Transverse colon (tissue), 4 donors: ENCODE data around the gene GTF2IRD2. TPM values are rescaled to one million over a fixed set of nuclear protein-coding genes. Genes with fewer than 3 reads are reported as not detected.
"Not testable (repeated sequence)": the region's sequence is repeated elsewhere in the genome, so short reads cannot be mapped to it uniquely, and the experiment has no call there.

Experiments used
- DNase-seq: peaks from one replicate; pipeline ENCODE4 v3.0.0-alpha.2; 2019
- H3K27ac ChIP-seq, 4 donors: fragments of 200-600 bp; sonication (generic); 2 replicates each; pipeline ENCODE4 v1.5.1; 2016 to 2018; ENCODE audit warnings: inconsistent platforms in 4 of 4
- H3K27me3 ChIP-seq: fragments of 200-600 bp; sonication (generic); 2 replicates; pipeline ENCODE4 v1.5.1; 2017; ENCODE audit warnings: inconsistent platforms
- H3K36me3 ChIP-seq, 4 donors: fragments of 200-600 bp; sonication (generic); 2 replicates each; pipeline ENCODE4 v1.5.1; 2017 to 2019; ENCODE audit warnings: inconsistent platforms in 4 of 4
- H3K4me1 ChIP-seq, 4 donors: fragments of 200-600 bp; sonication (generic); 2 replicates each; pipeline ENCODE4 v1.5.1; 2017 to 2020; ENCODE audit warnings: inconsistent platforms in 4 of 4
- H3K4me3 ChIP-seq, 4 donors: fragments of 200-600 bp; sonication (generic); 1 replicate in 1 of 4; 2 replicates in 3 of 4; pipeline versions ENCODE4 v1.5.1 to v1.6.1; 2017 to 2019; ENCODE audit warnings: inconsistent platforms in 4 of 4
- H3K9me3 ChIP-seq, 2 donors: fragments of 200-600 bp; sonication (generic); 2 replicates each; pipeline ENCODE4 v1.5.1; 2017 to 2019; ENCODE audit warnings: inconsistent platforms in 2 of 2
- POLR2A ChIP-seq: fragments of 450-650 bp; IDR thresholded peaks from one replicate; pipeline ENCODE4 v1.6.1; 2016; ENCODE audit warnings: antibody characterized with exemption, mild to moderate bottlenecking, moderate library complexity
- POLR2AphosphoS5 ChIP-seq, 3 donors: sonication (generic); formaldehyde crosslinking; IDR thresholded peaks; one replicate each; pipeline ENCODE4 v1.6.1; 2016; ENCODE audit warnings: antibody characterized with exemption in 3 of 3
- WGBS, 2 donors: methylation state at CpG; one replicate each; pipeline ENCODE4 v1.1.5; 2018; ENCODE audit warnings: low coverage in 1 of 2; 5-methylcytosine and 5-hydroxymethylcytosine counted together
- in situ Hi-C, 4 donors: fragments of 200-750 bp; cut with MboI; loops; one replicate each; pipeline versions ENCODE4 v1.15.0 to v1.15.1; 2017; ENCODE audit warnings: low sequenced_read_pairs in 3 of 4, low pct_ligation_motif_present in 1 of 4, low pct_unique_long_range_greater_than_20kb in 1 of 4
- intact Hi-C: fragments of 100-400 bp; cut with DNase I; formaldehyde crosslinking; loops from one replicate; pipeline ENCODE4 v1.15.1; 2023; ENCODE audit warnings: low total_unique reads
- total RNA-seq, 4 donors: library from RNA; depleted of rRNA; stranded (reverse); fragments of >200 nt; gene quantifications; one replicate each; pipeline ENCODE4 v1.1.0, GENCODE V29; 2016

Gene GTF2IRD2
- 100 to 1,000 TPM in 1 of 4 donors, 10 to 100 TPM in 3; 12.1 to 103 (median 24.9) TPM for total RNA-seq

GRCh38 chr7:74850833-74851721, at the start of gene GTF2IRD2:
TSS of gene GTF2IRD2 (minus strand) at chr7:74851605. CDS start at chr7:74836378, 15,227 bp downstream.
- H3K27ac ChIP-seq: peak within 1 kb of the TSS in 2 of 4 donors; percentile 87 to 89
- in situ Hi-C loops, intact Hi-C loops, H3K4me1 ChIP-seq, H3K36me3 ChIP-seq, H3K27me3 ChIP-seq, DNase-seq, H3K9me3 ChIP-seq: not testable (repeated sequence)
- peak; percentile 19 for TF ChIP-seq POLR2A
- H3K4me3 ChIP-seq: peak within 1 kb of the TSS in 2 of 4 donors; percentile 31 to 45
- WGBS, 2 donors: no CpG with 5 or more reads among the region's 97 CpGs

- H3K4me3 ChIP-seq: peak overlapping the region; percentile 45 to 77 (median 63)
- H3K36me3 ChIP-seq, H3K9me3 ChIP-seq, H3K27me3 ChIP-seq, H3K4me1 ChIP-seq, in situ Hi-C loops, intact Hi-C loops: not testable (repeated sequence)
- peak overlapping the region; percentile 86 to 95 (median 90) for H3K27ac ChIP-seq
- DNase-seq: peak; percentile 90
- TF ChIP-seq POLR2AphosphoS5 (IDR thresholded peaks at IDR 0.05) (peak; percentile 71 to 84 (median 75)), POLR2A (peak; percentile 77)
- WGBS, 2 donors: 3% methylated on average over 15 of the region's 84 CpGs; no CpG with 5 or more reads in 1 of the 2 donors
These were observed 39.0 kb upstream of the GTF2IRD2 start for GRCh38 chr7:74890158-74891123.

GRCh38 chr7:74889518-74890129, 38.2 kb upstream of the GTF2IRD2 start:
- DNase-seq, in situ Hi-C loops: not testable (repeated sequence)

DNA sequence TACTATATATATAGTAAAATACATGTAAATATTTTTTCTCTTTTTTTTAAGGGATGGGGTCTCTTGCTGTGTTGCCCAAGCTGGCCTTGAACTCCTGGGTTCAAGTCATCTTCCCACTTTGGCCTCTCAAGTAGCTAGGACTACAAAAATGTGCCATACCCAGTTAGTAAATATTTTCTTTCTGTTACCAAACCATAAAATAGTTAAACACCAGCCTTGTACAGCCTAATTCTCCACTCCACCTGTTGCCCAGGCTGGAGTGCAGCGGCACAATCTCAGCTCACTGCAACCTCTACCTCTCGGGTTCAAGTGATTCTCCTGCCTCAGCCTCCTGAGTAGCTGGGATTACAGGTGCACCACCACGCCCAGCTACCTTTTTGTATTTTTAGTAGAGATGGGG, 33.9 kb upstream of the GTF2IRD2 start:
- H3K4me1 ChIP-seq, intact Hi-C loops, in situ Hi-C loops, DNase-seq, H3K4me3 ChIP-seq, H3K27ac ChIP-seq, H3K9me3 ChIP-seq, H3K27me3 ChIP-seq, H3K36me3 ChIP-seq: not testable (repeated sequence)
- 72% methylated on average over 3 of the region's 3 CpGs; no CpG with 5 or more reads in 1 of the 2 donors for WGBS, 2 donors

More at GRCh38 chr7:74889518-74890129, 38.2 kb upstream of the GTF2IRD2 start:
- H3K4me3 ChIP-seq: peak overlapping the region in 1 of 4 donors; percentile 31
- intact Hi-C loops, H3K27me3 ChIP-seq, H3K9me3 ChIP-seq, H3K27ac ChIP-seq, H3K4me1 ChIP-seq, H3K36me3 ChIP-seq: not testable (repeated sequence)
- WGBS, 2 donors: 0 to 68% methylated on average over 1 to 11 of the region's 31 CpGs

- H3K4me1 ChIP-seq, H3K4me3 ChIP-seq, H3K27ac ChIP-seq, in situ Hi-C loops, intact Hi-C loops, H3K9me3 ChIP-seq, H3K27me3 ChIP-seq, H3K36me3 ChIP-seq, DNase-seq: not testable (repeated sequence)
- 44 to 78% methylated on average over 4 to 6 of the region's 9 CpGs for WGBS, 2 donors
These were observed 30.7 kb upstream of the GTF2IRD2 start for GRCh38 chr7:74882110-74882509.

GRCh38 chr7:74874748-74875512, 23.5 kb upstream of the GTF2IRD2 start:
- H3K27me3 ChIP-seq, H3K9me3 ChIP-seq, H3K4me1 ChIP-seq, in situ Hi-C loops, H3K4me3 ChIP-seq, H3K36me3 ChIP-seq, intact Hi-C loops: not testable (repeated sequence)
- H3K27ac ChIP-seq: peak overlapping the region in 1 of 4 donors; percentile 45
- peak; percentile 48 for DNase-seq
- 40% methylated on average over 7 of the region's 20 CpGs; no CpG with 5 or more reads in 1 of the 2 donors for WGBS, 2 donors

GRCh38 chr7:74874104-74874747, 22.8 kb upstream of the GTF2IRD2 start:
- H3K4me3 ChIP-seq, H3K9me3 ChIP-seq, H3K27me3 ChIP-seq, intact Hi-C loops, H3K36me3 ChIP-seq, in situ Hi-C loops, DNase-seq, H3K4me1 ChIP-seq: not testable (repeated sequence)
- H3K27ac ChIP-seq: peak overlapping the region in 1 of 4 donors; percentile 45
- 60% methylated on average over 3 of the region's 10 CpGs; no CpG with 5 or more reads in 1 of the 2 donors for WGBS, 2 donors

DNA sequence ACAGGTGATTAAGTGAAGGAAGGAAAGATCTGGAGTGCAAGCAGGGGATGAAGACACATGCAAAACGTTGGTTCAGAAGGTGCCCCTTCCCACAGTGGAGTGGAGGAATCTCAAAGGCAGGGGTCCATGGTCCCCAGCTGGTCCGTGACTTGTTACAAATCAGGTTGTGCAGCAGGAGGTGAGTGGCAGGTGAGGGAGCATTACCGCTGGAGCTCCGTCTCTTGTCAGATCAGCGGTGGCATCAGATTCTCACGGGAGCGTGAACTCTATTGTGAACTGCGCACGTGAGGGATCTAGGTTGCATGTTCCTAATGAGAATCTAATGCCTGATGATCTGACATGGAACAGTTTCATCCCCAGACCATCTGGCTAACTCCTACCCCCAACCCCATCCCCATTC, 21.1 kb upstream of the GTF2IRD2 start:
- H3K27ac ChIP-seq, H3K36me3 ChIP-seq, H3K4me1 ChIP-seq, in situ Hi-C loops, DNase-seq, intact Hi-C loops, H3K4me3 ChIP-seq, H3K9me3 ChIP-seq, H3K27me3 ChIP-seq: not testable (repeated sequence)
- WGBS, 2 donors: 87 to 89% methylated on average over 4 to 9 of the region's 9 CpGs

DNA sequence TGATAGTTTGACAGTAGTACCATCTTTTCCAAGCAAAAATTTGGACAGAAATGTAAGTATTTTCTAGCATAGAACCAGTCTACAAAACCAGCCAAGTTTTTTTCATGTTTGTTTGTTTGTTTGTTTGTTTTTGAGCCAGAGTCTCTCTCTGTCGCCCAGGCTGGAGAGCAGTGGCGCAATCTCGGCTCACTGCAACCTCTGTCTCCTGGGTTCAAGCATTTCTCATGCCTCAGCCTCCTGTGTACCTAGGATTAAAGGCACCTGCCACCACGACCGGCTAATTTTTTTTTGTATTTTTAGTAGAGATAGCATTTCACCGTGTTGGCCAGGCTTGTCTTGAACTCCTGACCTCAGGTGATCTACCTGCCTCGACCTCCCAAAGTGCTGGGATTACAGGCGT, 14.4 kb upstream of the GTF2IRD2 start:
- H3K36me3 ChIP-seq, H3K9me3 ChIP-seq, in situ Hi-C loops, H3K27ac ChIP-seq, intact Hi-C loops, H3K27me3 ChIP-seq, H3K4me3 ChIP-seq, DNase-seq, H3K4me1 ChIP-seq: not testable (repeated sequence)
- WGBS, 2 donors: 68% methylated on average over 8 of the region's 8 CpGs; no CpG with 5 or more reads in 1 of the 2 donors
